ENCODE results near the gene ZNF567. TPM values are rescaled to one million over a fixed set of nuclear protein-coding genes. Genes with fewer than 3 reads are reported as not detected.

ZNF567 gene
- total and polyA plus RNA-seq, 4 donors: 2.3 to 12.3 (median 3.1) TPM

Other genes starting within 250 kb of the ZNF567 start
- 10 to 100 TPM; 10.5 to 21.9 TPM for gene ZNF566, start 198.1 kb upstream of the ZNF567 start, total RNA-seq
- gene ZNF566, start 198.1 kb upstream of the ZNF567 start, polyA plus RNA-seq: 1 to 10 TPM; 2.3 to 6.3 TPM
- gene ZNF260, start 159.3 kb upstream of the ZNF567 start, total RNA-seq: 10 to 100 TPM in 1 of 2 donors, 1 to 10 TPM in 1; 9.6 to 28.3 TPM
- gene ZNF260, start 159.3 kb upstream of the ZNF567 start, polyA plus RNA-seq: 1 to 10 TPM; 3.0 to 3.1 TPM
- gene ZNF529, start 114.3 kb upstream of the ZNF567 start, total RNA-seq: 10 to 100 TPM in 1 of 2 donors, 1 to 10 TPM in 1; 7.1 to 26.4 TPM
- 1 to 10 TPM; 2.5 to 6.1 TPM for gene ZNF529, start 114.3 kb upstream of the ZNF567 start, polyA plus RNA-seq
- 10 to 100 TPM in 1 of 2 donors, 1 to 10 TPM in 1; 6.7 to 16.9 TPM for gene ZNF382, start 82.3 kb upstream of the ZNF567 start, total RNA-seq
- 1 to 10 TPM in 1 of 2 donors, under 1 TPM in 1; 0.93 to 1.2 TPM for gene ZNF382, start 82.3 kb upstream of the ZNF567 start, polyA plus RNA-seq
- gene ZNF461, start 20.8 kb upstream of the ZNF567 start, total RNA-seq: 10 to 100 TPM in 1 of 2 donors, 1 to 10 TPM in 1; 8.7 to 15.3 TPM
- gene ZNF461, start 20.8 kb upstream of the ZNF567 start, polyA plus RNA-seq: 1 to 10 TPM; 2.0 to 3.8 TPM
- gene ZNF850, start 85.2 kb downstream of the ZNF567 start, total RNA-seq: 1 to 10 TPM; 3.1 to 4.9 TPM
- under 1 TPM; 0.31 to 0.38 TPM for gene ZNF850, start 85.2 kb downstream of the ZNF567 start, polyA plus RNA-seq
- gene ZNF790, start 150.8 kb downstream of the ZNF567 start, total RNA-seq: 10 to 100 TPM in 1 of 2 donors, 1 to 10 TPM in 1; 5.9 to 10.7 TPM
- gene ZNF790, start 150.8 kb downstream of the ZNF567 start, polyA plus RNA-seq: 1 to 10 TPM; 2.0 to 2.5 TPM
- 10 to 100 TPM in 1 of 2 donors, 1 to 10 TPM in 1; 3.8 to 22.5 TPM for gene ZNF345, start 163.3 kb downstream of the ZNF567 start, total RNA-seq
- 1 to 10 TPM; 1.8 to 3.2 TPM for gene ZNF345, start 163.3 kb downstream of the ZNF567 start, polyA plus RNA-seq
- 1 to 10 TPM; 2.3 to 4.2 TPM for gene ZNF829, start 228.7 kb downstream of the ZNF567 start, total RNA-seq
- under 1 TPM; 0.65 to 0.81 TPM for gene ZNF829, start 228.7 kb downstream of the ZNF567 start, polyA plus RNA-seq
- gene ZNF568, start 228.7 kb downstream of the ZNF567 start, total RNA-seq: 10 to 100 TPM in 1 of 2 donors, 1 to 10 TPM in 1; 9.0 to 25.3 TPM
- 1 to 10 TPM; 2.5 to 3.2 TPM for gene ZNF568, start 228.7 kb downstream of the ZNF567 start, polyA plus RNA-seq